Large intestine (tissue), 3 donors: Measurements from ENCODE around the gene TCAF1. TPM values are rescaled to one million over a fixed set of nuclear protein-coding genes. Genes with fewer than 3 reads are reported as not detected.
"Not testable (repeated sequence)": the region's sequence is repeated elsewhere in the genome, so short reads cannot be mapped to it uniquely, and the experiment has no call there.

Experiments
- DNase-seq, 2 donors: peaks; one replicate each; pipeline versions ENCODE4 v3.0.0 to v3.0.0-alpha.2; 2013
- H3K27ac ChIP-seq: one replicate; pipeline ENCODE4 v1.5.1; 2013; ENCODE audit warnings: low read length
- H3K27me3 ChIP-seq: 2 replicates; pipeline ENCODE4 v1.6.1; 2013; ENCODE audit warnings: low read length; ENCODE audit not compliant: control insufficient read depth, insufficient read depth
- H3K36me3 ChIP-seq: 2 replicates; pipeline ENCODE4 v1.6.1; 2013; ENCODE audit warnings: low read length; ENCODE audit not compliant: control insufficient read depth, insufficient read depth
- H3K4me1 ChIP-seq: one replicate; pipeline ENCODE4 v1.6.1; 2013; ENCODE audit warnings: low read length; ENCODE audit not compliant: control insufficient read depth, insufficient read depth
- H3K4me3 ChIP-seq: one replicate; pipeline ENCODE4 v1.5.1; 2013; ENCODE audit warnings: low read length
- H3K9me3 ChIP-seq: one replicate; pipeline ENCODE4 v1.6.1; 2013; ENCODE audit warnings: mild to moderate bottlenecking, low read depth, low read length, moderate library complexity; ENCODE audit not compliant: control insufficient read depth
- WGBS: methylation state at CpG from one replicate; pipeline ENCODE4 v1.1.5; 2013; ENCODE audit warnings: low lambda C conversion rate; ENCODE audit not compliant: insufficient coverage; 5-methylcytosine and 5-hydroxymethylcytosine counted together
- polyA plus RNA-seq: library from polyadenylated mRNA; unstranded; fragments of 120-200 nt; gene quantifications from one replicate; pipeline ENCODE4 v1.2.1, GENCODE V29; 2013

The TCAF1 gene
- polyA plus RNA-seq, 1 donor, result 54.1 TPM

DNA sequence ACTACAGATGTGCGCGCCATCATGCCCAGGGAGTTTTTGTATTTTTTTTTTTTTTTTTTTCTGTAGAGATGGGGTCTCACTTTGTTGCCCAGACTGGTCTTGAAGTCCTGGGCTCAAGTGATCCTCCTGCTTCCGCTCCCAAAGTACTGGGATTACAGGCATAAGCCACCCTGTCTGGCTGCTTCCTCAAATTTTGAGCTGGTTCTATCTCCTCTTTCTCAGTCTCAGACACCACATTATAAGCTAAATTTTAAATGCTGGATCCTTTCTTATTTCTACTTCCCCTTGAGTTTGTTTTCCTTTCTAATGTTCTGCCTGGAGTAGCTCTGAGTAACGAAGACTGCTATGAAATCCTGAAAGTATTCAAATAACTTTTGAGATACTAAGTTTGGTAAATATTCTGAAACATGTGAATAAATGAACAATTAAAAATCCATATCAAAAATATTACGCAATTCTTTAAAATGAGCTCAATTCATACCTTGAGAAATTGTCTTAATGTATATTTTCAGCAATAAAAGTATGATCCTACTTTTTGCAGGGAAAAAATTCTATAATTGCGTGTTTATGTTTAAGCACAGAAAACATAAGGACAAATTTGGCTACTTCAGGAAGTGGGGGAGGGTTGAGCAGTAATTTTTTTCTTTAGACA, 15.0 kb downstream of the TCAF1 start:
- Histone ChIP-seq H3K27me3 (no peaks in the 10 kb centered on the region), H3K36me3 (no peaks in the 10 kb centered on the region), H3K27ac (no peak overlapping the region), H3K4me3 (no peak overlapping the region), H3K9me3 (no peaks in the 10 kb centered on the region), H3K4me1 (peaks cover 3% of the 10 kb centered on the region)
- no peak for DNase-seq
- 100% methylated on average over 2 of the region's 6 CpGs for WGBS

DNA sequence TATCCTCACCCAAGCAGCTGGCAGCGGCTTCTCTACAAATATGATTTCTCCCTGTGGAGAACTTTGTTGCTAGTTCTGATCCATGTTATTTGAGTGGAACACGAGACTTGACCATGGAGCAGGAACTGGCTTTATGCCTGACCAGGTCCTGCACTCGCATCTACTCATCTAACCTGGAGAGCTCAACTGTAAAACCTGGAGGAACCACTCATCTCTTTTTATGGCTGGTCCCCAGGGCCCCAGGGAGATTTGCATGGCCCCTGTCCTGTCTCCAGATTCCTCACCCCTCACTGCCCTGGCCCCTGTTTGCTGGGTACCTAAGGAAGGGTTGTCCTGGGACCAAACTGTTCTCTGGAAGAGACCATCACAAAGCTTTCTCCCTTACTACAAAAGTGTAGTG, 16.0 kb downstream of the TCAF1 start:
- peaks cover 1% of the 10 kb centered on the region for H3K36me3 ChIP-seq
- H3K9me3 ChIP-seq, result no peaks in the 10 kb centered on the region
- no peak overlapping the region for H3K27ac ChIP-seq
- H3K4me3 ChIP-seq, result no peak overlapping the region
- no peaks in the 10 kb centered on the region for H3K27me3 ChIP-seq
- no peak for DNase-seq
- WGBS, result no CpG with 5 or more reads among the region's 3 CpGs
- peaks cover 7% of the 10 kb centered on the region for H3K4me1 ChIP-seq

DNA sequence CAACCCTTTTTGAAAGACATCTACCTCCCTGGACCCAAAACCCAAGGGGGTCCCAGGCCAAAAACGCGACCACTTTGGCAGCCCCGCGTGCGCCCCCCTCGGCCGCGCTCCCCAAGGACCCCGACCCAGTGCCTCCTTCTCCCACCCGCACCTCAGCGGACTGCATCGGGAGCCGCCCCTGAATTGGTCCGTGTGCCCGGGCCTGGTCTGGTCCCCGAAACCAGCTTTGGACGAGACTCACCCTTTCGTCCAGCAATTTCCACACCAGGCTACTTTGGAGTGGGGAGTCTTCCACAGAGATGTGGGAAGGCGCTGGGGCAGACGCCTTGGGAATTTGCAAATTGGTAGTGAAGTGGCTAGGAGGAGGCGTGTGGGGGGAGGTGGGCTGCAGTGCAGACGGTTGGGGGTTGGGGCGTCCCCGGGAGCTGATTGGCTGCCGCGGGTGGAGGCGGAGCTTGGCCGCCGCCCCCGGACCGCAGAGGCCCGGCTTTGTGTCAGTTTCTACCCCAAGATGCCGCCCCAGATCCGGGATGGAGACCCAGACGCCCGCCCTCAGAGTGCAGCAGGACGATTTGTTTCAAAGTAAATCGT, 16.9 kb downstream of the TCAF1 start:
- Histone ChIP-seq H3K27ac (peak overlapping the region; percentile 2), H3K36me3 (peaks cover 4% of the 10 kb centered on the region), H3K9me3 (no peaks in the 10 kb centered on the region), H3K27me3 (no peaks in the 10 kb centered on the region), H3K4me1 (peaks cover 7% of the 10 kb centered on the region), H3K4me3 (peak overlapping the region; percentile 78)
- DNase-seq, result peak; percentile 53 to 70
- no CpG with 5 or more reads among the region's 38 CpGs for WGBS

DNA sequence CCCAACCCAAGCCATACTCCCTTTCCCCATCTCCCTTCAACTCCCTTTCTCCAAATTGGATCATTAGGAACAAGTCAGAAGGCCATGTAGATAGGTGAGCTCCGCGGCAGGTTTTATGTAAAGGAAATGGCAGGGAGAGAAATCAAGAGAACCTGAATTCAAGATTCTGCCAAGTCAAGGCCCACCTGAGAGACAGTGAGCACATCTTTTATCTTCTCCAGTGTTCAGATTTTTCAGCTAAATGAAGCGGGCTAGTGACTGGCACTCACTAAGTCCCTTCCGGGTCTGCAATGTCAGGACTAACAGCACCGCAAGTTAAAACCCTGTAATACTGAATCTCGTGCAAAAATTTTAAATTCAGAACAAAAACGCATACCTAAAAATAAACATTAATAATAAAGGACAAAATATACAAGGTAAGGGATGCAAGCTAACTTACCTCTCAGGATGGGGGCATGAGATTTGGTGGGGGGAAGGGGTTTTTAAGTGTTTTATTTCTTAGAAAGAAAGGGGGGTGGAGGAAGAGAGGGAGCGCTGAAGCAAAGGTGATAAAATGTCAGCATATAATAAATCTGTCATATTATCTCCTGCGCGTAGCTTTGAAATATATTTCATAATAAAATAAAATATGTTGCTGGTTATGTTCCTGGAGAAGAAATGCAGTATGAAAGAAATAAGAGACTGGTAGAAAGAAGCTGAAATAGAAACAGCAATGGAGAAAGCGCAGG, 17.6 kb downstream of the TCAF1 start:
- Histone ChIP-seq H3K27ac (peak overlapping the region; percentile 2), H3K9me3 (no peaks in the 10 kb centered on the region), H3K27me3 (no peaks in the 10 kb centered on the region), H3K4me1 (peaks cover 7% of the 10 kb centered on the region), H3K4me3 (peak overlapping the region; percentile 78), H3K36me3 (peaks cover 4% of the 10 kb centered on the region)
- DNase-seq, result no peak
- WGBS, result 35% methylated on average over 4 of the region's 11 CpGs

DNA sequence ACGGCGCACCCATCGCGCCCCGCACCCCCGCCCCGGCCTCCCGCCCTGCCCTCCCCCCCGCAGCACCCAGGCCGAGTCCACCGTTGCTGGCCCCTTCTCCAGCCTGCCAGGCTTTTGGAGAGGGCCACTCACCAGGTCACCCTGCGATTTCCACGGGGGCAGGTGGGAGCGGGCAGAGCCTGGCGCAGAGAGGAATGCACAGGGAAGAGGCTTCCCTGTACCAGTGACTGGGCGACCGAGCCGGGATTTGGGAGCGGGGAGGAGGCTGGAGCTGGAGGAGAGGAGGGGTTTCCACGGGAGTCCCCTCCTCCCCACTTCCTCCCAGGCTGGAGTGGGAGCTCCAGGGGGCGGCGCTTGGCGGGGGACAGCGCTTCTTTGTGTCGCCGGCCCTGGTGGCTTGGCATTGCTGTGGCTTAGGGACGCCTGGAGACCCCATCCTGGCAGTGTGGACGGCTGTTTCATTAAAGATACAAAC, 19.3 kb downstream of the TCAF1 start:
- peak; percentile 68 to 81 for DNase-seq
- Histone ChIP-seq H3K4me1 (peaks cover 7% of the 10 kb centered on the region), H3K4me3 (peak overlapping the region; percentile 71), H3K27me3 (no peaks in the 10 kb centered on the region), H3K9me3 (no peaks in the 10 kb centered on the region), H3K27ac (peak overlapping the region; percentile 79), H3K36me3 (peaks cover 4% of the 10 kb centered on the region)
- no CpG with 5 or more reads among the region's 28 CpGs for WGBS

DNA sequence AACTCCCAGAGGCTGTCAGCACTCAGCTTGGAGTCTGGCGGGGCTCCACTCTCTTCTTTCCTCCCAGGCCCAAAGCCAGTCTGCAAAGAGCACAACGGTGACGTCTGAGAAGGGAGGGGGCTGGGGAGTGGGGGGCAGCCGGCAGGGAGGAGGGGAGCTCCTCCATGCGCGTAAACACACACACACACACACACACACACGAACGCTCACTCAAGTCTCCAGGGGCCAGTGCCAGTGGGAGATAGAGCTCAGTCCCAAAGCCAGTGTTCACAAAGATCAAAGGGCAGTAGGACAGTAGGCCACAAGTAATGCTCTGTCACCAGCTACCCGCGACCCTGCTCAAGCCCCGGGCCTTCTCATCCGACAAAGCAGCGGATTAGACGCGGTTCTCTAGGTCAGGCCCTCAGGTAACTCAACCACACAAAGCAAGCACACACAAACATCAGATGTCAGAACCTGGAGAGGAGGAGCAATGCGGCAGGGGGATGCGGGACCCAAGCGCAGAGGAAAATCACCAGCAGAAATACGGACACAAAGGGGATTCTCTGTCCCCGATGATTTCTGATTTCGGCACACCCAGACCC, 19.9 kb downstream of the TCAF1 start:
- H3K27ac ChIP-seq, result peak overlapping the region; percentile 79
- peak overlapping the region; percentile 71 for H3K4me3 ChIP-seq
- no peaks in the 10 kb centered on the region for H3K9me3 ChIP-seq
- H3K27me3 ChIP-seq, result no peaks in the 10 kb centered on the region
- DNase-seq, result peak; percentile 67 to 82
- no CpG with 5 or more reads among the region's 21 CpGs for WGBS
- peaks cover 7% of the 10 kb centered on the region for H3K4me1 ChIP-seq
- H3K36me3 ChIP-seq, result peaks cover 4% of the 10 kb centered on the region

DNA sequence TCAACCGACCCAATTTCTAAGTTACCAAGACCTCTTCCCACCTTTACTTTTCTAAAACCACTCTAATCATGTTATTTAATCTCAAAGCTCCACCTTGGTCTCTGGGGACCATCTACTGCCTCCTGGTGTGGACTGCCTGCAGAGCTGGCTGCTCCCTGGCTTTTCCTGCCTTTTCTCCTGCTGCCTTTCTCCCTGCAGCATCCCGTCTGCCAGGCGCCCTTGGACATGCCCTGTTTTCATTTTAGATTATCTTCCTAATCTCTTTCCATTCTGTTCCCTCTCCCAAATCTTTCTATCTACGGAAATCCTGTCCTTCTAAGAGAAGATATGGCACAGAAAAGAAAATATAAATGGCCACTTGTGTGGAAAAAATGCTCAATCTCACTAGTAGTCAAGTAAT, 23.1 kb downstream of the TCAF1 start:
- Histone ChIP-seq H3K36me3 (peaks cover 22% of the 10 kb centered on the region), H3K27ac (no peak overlapping the region)
- 100% methylated on average over 1 of the region's 4 CpGs for WGBS

DNA sequence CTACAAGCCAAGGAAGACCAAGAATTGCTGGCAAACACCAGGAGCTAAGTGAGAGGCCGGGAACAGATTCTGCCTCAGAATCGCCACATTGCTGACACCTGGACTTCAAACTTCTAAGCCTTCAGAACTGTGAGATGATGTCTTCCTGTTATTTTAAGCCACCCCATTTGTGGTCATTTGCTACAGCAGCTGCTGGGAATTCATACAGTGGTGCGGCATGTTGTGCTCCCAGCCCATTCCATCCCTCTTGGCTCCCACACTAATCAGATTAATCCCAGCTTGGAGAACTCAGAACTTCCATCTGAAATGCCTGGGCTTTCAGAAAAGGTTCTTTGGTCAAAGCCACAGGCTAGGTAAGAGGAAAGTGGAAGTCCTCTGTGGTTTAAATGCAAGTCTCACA, 24.9 kb downstream of the TCAF1 start:
- Histone ChIP-seq H3K4me3 (no peak overlapping the region), H3K36me3 (peaks cover 22% of the 10 kb centered on the region), H3K9me3 (no peaks in the 10 kb centered on the region), H3K27me3 (no peaks in the 10 kb centered on the region), H3K4me1 (peaks cover 5% of the 10 kb centered on the region), H3K27ac (no peak overlapping the region)
- no peak for DNase-seq
- no CpG with 5 or more reads among the region's 3 CpGs for WGBS

More for the DNA sequence above, 23.1 kb downstream of the TCAF1 start:
- DNase-seq, result no peak
- Histone ChIP-seq H3K4me3 (no peak overlapping the region), H3K27me3 (no peaks in the 10 kb centered on the region), H3K4me1 (peaks cover 5% of the 10 kb centered on the region), H3K9me3 (no peaks in the 10 kb centered on the region)

DNA sequence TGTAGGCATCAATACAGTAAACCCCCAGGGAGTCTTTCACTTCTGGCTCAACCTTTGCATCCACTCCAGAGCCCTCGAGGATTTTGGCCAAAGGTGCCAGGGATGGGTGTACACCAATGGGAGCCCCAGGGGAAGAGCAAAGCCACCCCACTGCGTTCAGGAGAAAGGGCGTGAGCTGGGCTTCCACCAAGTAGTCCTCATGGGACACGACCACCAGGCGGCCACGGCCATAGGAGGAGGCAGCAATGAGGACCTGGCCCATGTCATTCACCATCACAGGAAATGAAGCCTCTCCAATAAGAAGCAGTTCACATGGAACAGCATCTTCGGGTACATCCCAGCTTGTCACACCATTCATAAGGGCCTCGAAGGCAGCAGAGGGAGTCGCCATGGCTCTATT, 25.8 kb downstream of the TCAF1 start:
- H3K27me3 ChIP-seq, result no peaks in the 10 kb centered on the region
- peaks cover 22% of the 10 kb centered on the region for H3K36me3 ChIP-seq
- no peak for DNase-seq
- no peak overlapping the region for H3K27ac ChIP-seq
- no peak overlapping the region for H3K4me3 ChIP-seq
- peaks cover under 1% of the 10 kb centered on the region for H3K4me1 ChIP-seq
- no CpG with 5 or more reads among the region's 9 CpGs for WGBS
- no peaks in the 10 kb centered on the region for H3K9me3 ChIP-seq

DNA sequence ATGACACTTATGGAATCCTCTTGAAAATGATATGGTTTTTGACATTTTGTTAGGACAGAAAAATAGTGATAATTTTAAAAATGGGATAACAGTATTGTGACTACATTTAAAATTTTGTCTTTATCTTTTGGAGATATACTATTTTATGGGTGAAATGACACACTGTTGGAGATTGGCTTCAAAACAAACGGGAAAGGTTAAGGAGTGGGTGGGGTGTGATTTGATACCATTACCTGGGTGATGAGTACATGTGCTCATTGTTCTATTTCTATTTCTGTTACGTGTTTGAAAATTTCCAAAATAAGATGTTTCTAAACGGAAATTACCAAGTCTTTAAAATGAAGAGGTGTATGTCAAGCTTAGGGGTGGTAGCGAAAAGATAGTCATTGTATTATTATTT, 28.7 kb downstream of the TCAF1 start:
- H3K4me3 ChIP-seq, H3K27me3 ChIP-seq, H3K9me3 ChIP-seq, H3K27ac ChIP-seq, H3K4me1 ChIP-seq, DNase-seq: not testable (repeated sequence)
- H3K36me3 ChIP-seq, result peaks cover 18% of the 10 kb centered on the region
- WGBS, result no CpG with 5 or more reads among the region's 4 CpGs
